Hepatocyte (in vitro differentiated cells): ENCODE results near the gene CC2D1A. TPM values are rescaled to one million over a fixed set of nuclear protein-coding genes. Genes with fewer than 3 reads are reported as not detected.
A peak's percentile ranks its signal among the peaks of the same experiment; 100 is the strongest.

Experiments
- DNase-seq: peaks from one replicate; pipeline ENCODE4 v3.0.0-alpha.2; 2016; ENCODE audit warnings: low spot score
- H2AFZ ChIP-seq: fragments of 200-600 bp; sonication (generic); 2 replicates; pipeline ENCODE4 v1.6.0; 2016; ENCODE audit warnings: antibody characterized with exemption, mild to moderate bottlenecking
- H3K27ac ChIP-seq: fragments of 200-600 bp; sonication (generic); 2 replicates; pipeline ENCODE4 v1.5.1; 2016; ENCODE audit warnings: mild to moderate bottlenecking
- H3K27me3 ChIP-seq: fragments of 200-600 bp; sonication (generic); 2 replicates; pipeline ENCODE4 v1.6.1; 2016
- H3K36me3 ChIP-seq: fragments of 200-600 bp; sonication (generic); replicated peaks from 2 replicates; pipeline ENCODE4 v1.5.1; 2016; ENCODE audit warnings: low read depth; ENCODE audit not compliant: insufficient read depth
- H3K4me1 ChIP-seq: fragments of 200-600 bp; sonication (generic); 2 replicates; pipeline ENCODE4 v1.5.1; 2016; ENCODE audit warnings: mild to moderate bottlenecking, moderate library complexity; ENCODE audit not compliant: insufficient read depth
- H3K4me2 ChIP-seq: fragments of 200-600 bp; sonication (generic); 2 replicates; pipeline ENCODE4 v1.6.0; 2016
- H3K4me3 ChIP-seq: fragments of 200-600 bp; sonication (generic); 2 replicates; pipeline ENCODE4 v1.5.1; 2016; ENCODE audit warnings: mild to moderate bottlenecking
- H3K79me2 ChIP-seq: fragments of 200-600 bp; sonication (generic); 2 replicates; pipeline ENCODE4 v1.6.0; 2017; ENCODE audit warnings: mild to moderate bottlenecking
- H3K9me2 ChIP-seq: fragments of 200-600 bp; sonication (generic); replicated peaks from 2 replicates; pipeline ENCODE4 v1.6.0; 2017; ENCODE audit warnings: mild to moderate bottlenecking; ENCODE audit not compliant: insufficient read depth
- H3K9me3 ChIP-seq: fragments of 200-600 bp; sonication (generic); 2 replicates; pipeline ENCODE4 v1.5.1; 2016; ENCODE audit warnings: low read depth, mild to moderate bottlenecking
- H4K20me1 ChIP-seq: fragments of 200-600 bp; sonication (generic); 2 replicates; pipeline ENCODE4 v1.6.0; 2016; ENCODE audit warnings: mild to moderate bottlenecking; ENCODE audit not compliant: insufficient read depth, poor library complexity, severe bottlenecking
- EZH2 ChIP-seq: fragments of 200-600 bp; sonication (generic); IDR thresholded peaks from 2 replicates; pipeline ENCODE4 v1.6.1; 2016; ENCODE audit warnings: antibody characterized with exemption, mild to moderate bottlenecking, borderline replicate concordance
- EZH2phosphoT487 ChIP-seq: fragments of 200-600 bp; sonication (generic); IDR thresholded peaks from one replicate; pipeline ENCODE4 v1.6.1; 2018; ENCODE audit warnings: antibody characterized with exemption, mild to moderate bottlenecking, low read depth, moderate library complexity; ENCODE audit not compliant: unreplicated experiment, severe bottlenecking
- WGBS: methylation state at CpG from one replicate; pipeline ENCODE4 v1.1.6; 2016; ENCODE audit warnings: low lambda C conversion rate; ENCODE audit errors: missing lambda C conversion rate; 5-methylcytosine and 5-hydroxymethylcytosine counted together
- polyA plus RNA-seq: library from polyadenylated mRNA; unstranded; fragments of >200 nt; fragmentation: Nextera tagmentation; extraction: Ambion mirVana; gene quantifications from 2 replicates; pipeline ENCODE4 v1.2.1, GENCODE V29; 2016
- total RNA-seq: library from RNA; depleted of rRNA; stranded (reverse); fragments of >200 nt; gene quantifications from 2 replicates; pipeline ENCODE4 v1.2.3, GENCODE V29; 2014
- TF ChIP-seq, protein P1 (sequence below): fragments of 200-600 bp; sonication (generic); IDR thresholded peaks from 2 replicates; pipeline ENCODE4 v1.5.1; 2016; ENCODE audit warnings: antibody characterized with exemption, mild to moderate bottlenecking; ENCODE audit not compliant: poor library complexity

The CC2D1A gene
- total and polyA plus RNA-seq, 2 experiments from 2014 or later, result 20.8 to 43.3 TPM

DNA sequence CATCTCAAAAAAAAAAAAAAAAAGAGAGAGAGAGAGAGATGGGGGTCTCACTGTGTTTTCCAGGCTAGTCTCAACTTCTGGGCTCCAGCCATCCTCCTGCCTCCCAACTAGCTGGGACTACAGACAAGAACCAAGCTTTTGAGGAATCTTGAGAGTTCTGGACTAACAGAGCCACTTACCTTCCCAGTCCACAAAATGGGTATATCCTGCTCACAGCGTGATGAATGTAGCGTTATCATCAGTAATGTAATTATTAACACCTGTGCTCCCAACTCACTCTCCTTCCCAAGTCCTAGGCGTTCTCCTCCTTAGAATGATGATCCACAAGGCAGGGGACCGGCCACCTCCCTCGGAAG lies 33.7 kb upstream of the CC2D1A start:
- Histone ChIP-seq H3K79me2 (no peaks in the 10 kb centered on the region), H3K9me2 (no peaks in the 10 kb centered on the region), H3K4me3 (peak overlapping the region; percentile 77), H4K20me1 (no peaks in the 10 kb centered on the region), H3K27ac (no peak overlapping the region), H3K27me3 (no peaks in the 10 kb centered on the region), H3K4me1 (peaks cover 5% of the 10 kb centered on the region), H2AFZ (peak overlapping the region; percentile 95), H3K36me3 (no peaks in the 10 kb centered on the region), H3K4me2 (peak overlapping the region; percentile 91), H3K9me3 (no peaks in the 10 kb centered on the region)
- WGBS, result 42% methylated on average over 5 of the region's 5 CpGs
- TF ChIP-seq, protein P1, sequence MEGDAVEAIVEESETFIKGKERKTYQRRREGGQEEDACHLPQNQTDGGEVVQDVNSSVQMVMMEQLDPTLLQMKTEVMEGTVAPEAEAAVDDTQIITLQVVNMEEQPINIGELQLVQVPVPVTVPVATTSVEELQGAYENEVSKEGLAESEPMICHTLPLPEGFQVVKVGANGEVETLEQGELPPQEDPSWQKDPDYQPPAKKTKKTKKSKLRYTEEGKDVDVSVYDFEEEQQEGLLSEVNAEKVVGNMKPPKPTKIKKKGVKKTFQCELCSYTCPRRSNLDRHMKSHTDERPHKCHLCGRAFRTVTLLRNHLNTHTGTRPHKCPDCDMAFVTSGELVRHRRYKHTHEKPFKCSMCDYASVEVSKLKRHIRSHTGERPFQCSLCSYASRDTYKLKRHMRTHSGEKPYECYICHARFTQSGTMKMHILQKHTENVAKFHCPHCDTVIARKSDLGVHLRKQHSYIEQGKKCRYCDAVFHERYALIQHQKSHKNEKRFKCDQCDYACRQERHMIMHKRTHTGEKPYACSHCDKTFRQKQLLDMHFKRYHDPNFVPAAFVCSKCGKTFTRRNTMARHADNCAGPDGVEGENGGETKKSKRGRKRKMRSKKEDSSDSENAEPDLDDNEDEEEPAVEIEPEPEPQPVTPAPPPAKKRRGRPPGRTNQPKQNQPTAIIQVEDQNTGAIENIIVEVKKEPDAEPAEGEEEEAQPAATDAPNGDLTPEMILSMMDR, result no peak
- no peak for TF ChIP-seq EZH2
- TF ChIP-seq EZH2phosphoT487, result no peak
- DNase-seq, result no peak

DNA sequence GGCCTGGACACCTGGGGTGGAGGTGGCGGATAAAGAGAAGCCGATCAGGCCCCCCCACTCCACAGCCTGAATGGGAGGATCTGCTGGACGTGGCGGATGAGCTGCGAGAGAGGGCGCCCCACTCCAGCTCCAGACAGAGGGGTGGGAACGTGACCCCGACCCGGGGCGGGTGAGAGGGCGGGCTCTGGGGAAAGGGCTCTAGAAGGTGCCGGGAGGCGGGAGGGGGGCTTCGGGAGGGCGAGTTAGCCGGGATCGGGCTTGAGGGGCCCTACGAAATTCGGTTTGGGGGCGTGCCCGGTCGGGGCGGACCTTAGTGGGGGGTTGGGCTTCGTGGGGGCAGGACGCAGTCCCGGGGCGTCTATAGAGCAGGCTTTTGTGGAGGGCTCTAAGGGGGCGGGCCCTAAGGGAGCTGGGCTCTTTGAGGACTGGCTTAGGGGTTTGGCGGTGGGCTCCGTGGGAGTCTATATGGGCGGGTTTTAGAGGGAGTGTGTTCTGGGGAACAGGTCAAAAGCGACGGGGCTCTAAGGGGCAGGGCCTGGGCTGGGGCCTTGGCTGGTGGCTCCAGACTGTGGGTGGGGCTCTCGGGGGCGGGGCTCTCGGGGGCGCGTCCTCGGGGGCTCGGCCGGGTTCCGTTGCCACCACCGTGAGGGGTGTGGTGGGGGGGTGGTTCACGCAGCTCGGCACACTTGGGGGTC lies 33.2 kb upstream of the CC2D1A start:
- Histone ChIP-seq H3K27me3 (no peaks in the 10 kb centered on the region), H3K36me3 (no peaks in the 10 kb centered on the region), H3K9me3 (no peaks in the 10 kb centered on the region), H3K27ac (no peak overlapping the region), H3K79me2 (no peaks in the 10 kb centered on the region), H2AFZ (peak overlapping the region; percentile 95), H3K4me2 (peak overlapping the region; percentile 91), H3K4me1 (peaks cover 5% of the 10 kb centered on the region), H3K4me3 (peak overlapping the region; percentile 77), H4K20me1 (no peaks in the 10 kb centered on the region), H3K9me2 (no peaks in the 10 kb centered on the region)
- DNase-seq, result peak; percentile 65
- TF ChIP-seq, protein P1, result peak; percentile 48
- TF ChIP-seq EZH2, result no peak
- TF ChIP-seq EZH2phosphoT487, result no peak
- WGBS, result 5% methylated on average over 25 of the region's 45 CpGs

DNA sequence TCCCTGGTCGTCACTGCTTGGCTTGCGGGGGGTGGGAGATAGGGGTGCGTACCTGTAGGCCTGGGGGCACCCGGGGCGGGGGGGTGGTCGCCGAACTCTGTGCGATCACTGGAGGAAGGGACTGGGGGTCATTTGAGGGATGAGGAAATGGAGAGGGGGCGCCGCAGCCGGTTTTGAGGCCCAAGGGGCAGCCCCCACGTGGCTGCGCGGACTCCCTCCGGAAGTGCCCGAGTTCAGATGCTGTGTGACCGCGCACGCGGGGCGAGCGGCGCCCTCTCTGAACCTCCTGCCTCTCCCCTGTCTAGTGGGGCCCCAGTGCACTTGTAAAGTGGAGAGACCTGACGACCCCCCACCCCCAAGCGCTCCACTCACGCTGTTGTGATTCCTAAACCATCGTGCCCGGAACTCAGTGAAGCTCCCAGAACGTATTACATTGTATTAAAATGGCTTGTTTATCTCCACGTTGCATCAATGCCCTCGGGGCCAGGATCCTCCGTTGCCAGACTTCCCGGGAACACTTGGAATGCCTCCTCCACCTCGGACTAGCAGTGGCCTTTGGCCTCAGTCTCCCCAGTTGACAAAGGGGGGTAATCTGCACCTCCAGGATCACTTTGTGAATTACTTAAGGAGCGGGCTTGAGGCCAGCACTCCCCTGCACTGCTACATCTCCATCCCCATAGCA lies 32.0 kb upstream of the CC2D1A start:
- Histone ChIP-seq H3K4me3 (no peak overlapping the region), H3K36me3 (no peaks in the 10 kb centered on the region), H3K4me2 (no peak overlapping the region), H3K79me2 (no peaks in the 10 kb centered on the region), H4K20me1 (no peaks in the 10 kb centered on the region), H3K27ac (no peak overlapping the region), H3K9me2 (no peaks in the 10 kb centered on the region), H3K27me3 (no peaks in the 10 kb centered on the region), H3K9me3 (no peaks in the 10 kb centered on the region), H3K4me1 (peaks cover 5% of the 10 kb centered on the region), H2AFZ (no peak overlapping the region)
- TF ChIP-seq, protein P1, result no peak
- TF ChIP-seq EZH2 (no peak), EZH2phosphoT487 (no peak)
- WGBS, result 53% methylated on average over 23 of the region's 35 CpGs
- DNase-seq, result no peak
